PC-3 (cell line): ENCODE data around the gene SLC25A27.

Experiments used
- CTCF ChIP-seq: fragments of 300-600 bp; sonication (generic); conservative IDR thresholded peaks from 2 replicates; pipeline ENCODE4 v1.5.1; 2017; ENCODE audit warnings: antibody characterized with exemption, low read depth, mild to moderate bottlenecking, low read length
- EZH2 ChIP-seq: fragments of 300-600 bp; sonication (generic); IDR thresholded peaks from one replicate; pipeline ENCODE4 v1.6.1; 2017; ENCODE audit warnings: antibody characterized with exemption, mild to moderate bottlenecking, low read length; ENCODE audit not compliant: unreplicated experiment
- EZH2phosphoT487 ChIP-seq: fragments of 300-600 bp; sonication (generic); IDR thresholded peaks from 2 replicates; pipeline ENCODE4 v1.6.1; 2018; ENCODE audit warnings: mild to moderate bottlenecking, antibody characterized with exemption, low read length, borderline replicate concordance

DNA sequence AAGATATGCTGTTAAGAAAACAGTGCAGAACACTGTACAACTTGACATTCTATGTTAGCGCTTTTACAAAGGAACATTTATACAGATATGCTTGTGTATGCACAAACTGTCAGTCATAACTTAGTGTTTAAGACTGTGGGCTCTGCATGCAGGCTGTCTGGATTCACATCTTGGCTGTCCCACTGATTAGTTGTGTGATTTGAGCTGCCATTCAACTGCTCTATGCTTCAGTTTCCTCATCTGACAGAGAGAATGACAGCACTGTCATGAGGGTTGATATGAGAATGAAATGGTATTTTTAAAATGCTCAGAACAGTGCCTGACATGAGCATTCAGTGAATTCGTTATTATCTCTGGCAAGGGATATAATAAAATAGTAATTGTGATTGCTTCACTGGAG lies 8.7 kb downstream of the SLC25A27 start:
- TF ChIP-seq CTCF, result no peak
- no peak for TF ChIP-seq EZH2
- no peak for TF ChIP-seq EZH2phosphoT487
